SK-N-SH treated with all-trans-retinoic acid at 6 μM for 48 hours (cell line): ENCODE measurements around the gene BEND5.

Experiments used
- ATAC-seq: fragments of 200-7000 bp; cut with Tn5 transposase; 3 replicates; pipeline ENCODE4 v1.9.1; 2020; ENCODE audit warnings: mild to moderate bottlenecking, moderate library complexity
- ARNTL ChIP-seq: fragments of 450-650 bp; formaldehyde crosslinking; IDR thresholded peaks from 2 replicates; pipeline ENCODE4 v1.5.0; 2020; ENCODE audit warnings: low read depth, mild to moderate bottlenecking, moderate library complexity, borderline replicate concordance
- BACH2 ChIP-seq: fragments of 250-450 bp; sonication (Bioruptor Pico); IDR thresholded peaks from 2 replicates; pipeline ENCODE4 v1.9.0; 2021; ENCODE audit warnings: mild to moderate bottlenecking, borderline replicate concordance
- CSDC2 ChIP-seq: fragments of 250-450 bp; sonication (Bioruptor Pico); IDR thresholded peaks from 2 replicates; pipeline ENCODE4 v1.5.0; 2020; ENCODE audit warnings: mild to moderate bottlenecking, moderate library complexity
- ESRRG ChIP-seq: fragments of 250-450 bp; sonication (Bioruptor Pico); IDR thresholded peaks from 2 replicates; pipeline ENCODE4 v1.6.1; 2021; ENCODE audit warnings: mild to moderate bottlenecking
- GLIS3 ChIP-seq: fragments of 250-450 bp; sonication (Bioruptor Pico); IDR thresholded peaks from 2 replicates; pipeline ENCODE4 v1.5.0; 2020; ENCODE audit warnings: mild to moderate bottlenecking, moderate library complexity
- ISL1 ChIP-seq: fragments of 250-450 bp; sonication (Bioruptor Pico); IDR thresholded peaks from 2 replicates; pipeline ENCODE4 v2.1.2; 2022; ENCODE audit warnings: mild to moderate bottlenecking, moderate library complexity
- OSR1 ChIP-seq: fragments of 250-450 bp; sonication (Bioruptor Pico); IDR thresholded peaks from 2 replicates; pipeline ENCODE4 v1.8.0; 2022; ENCODE audit warnings: moderate library complexity, mild to moderate bottlenecking, inconsistent platforms
- PPARA ChIP-seq: fragments of 250-450 bp; sonication (Bioruptor Pico); IDR thresholded peaks from 2 replicates; pipeline ENCODE4 v1.5.0; 2020; ENCODE audit warnings: mild to moderate bottlenecking, borderline replicate concordance
- RARB ChIP-seq: fragments of 250-450 bp; sonication (Bioruptor Pico); IDR thresholded peaks from 2 replicates; pipeline ENCODE4 v1.8.0; 2021; ENCODE audit warnings: mild to moderate bottlenecking, moderate library complexity
- SNAI2 ChIP-seq: fragments of 250-450 bp; sonication (Bioruptor Pico); IDR thresholded peaks from 2 replicates; pipeline ENCODE4 v1.5.0; 2020; ENCODE audit warnings: mild to moderate bottlenecking, moderate library complexity
- TCF4 ChIP-seq: fragments of 250-450 bp; sonication (Bioruptor Pico); IDR thresholded peaks from 2 replicates; pipeline ENCODE4 v1.8.0; 2021; ENCODE audit warnings: mild to moderate bottlenecking, moderate library complexity, borderline replicate concordance
- TOX ChIP-seq: fragments of 250-450 bp; sonication (Bioruptor Pico); IDR thresholded peaks from 2 replicates; pipeline ENCODE4 v1.8.0; 2021; ENCODE audit warnings: mild to moderate bottlenecking, moderate library complexity, borderline replicate concordance
- ZFP3 ChIP-seq: fragments of 250-450 bp; sonication (Bioruptor Pico); IDR thresholded peaks from 2 replicates; pipeline ENCODE4 v1.5.0; 2020; ENCODE audit warnings: mild to moderate bottlenecking, moderate library complexity
- ZFP30 ChIP-seq: fragments of 450-650 bp; formaldehyde crosslinking; IDR thresholded peaks from 2 replicates; pipeline ENCODE4 v1.5.0; 2022; ENCODE audit warnings: mild to moderate bottlenecking, moderate library complexity
- ZNF565 ChIP-seq: fragments of 450-650 bp; formaldehyde crosslinking; conservative IDR thresholded peaks from 2 replicates; pipeline ENCODE4 v1.5.0; 2020; ENCODE audit warnings: low read depth, mild to moderate bottlenecking, moderate library complexity
- ZNF70 ChIP-seq: fragments of 450-650 bp; formaldehyde crosslinking; IDR thresholded peaks from 2 replicates; pipeline ENCODE4 v1.5.0; 2020; ENCODE audit warnings: mild to moderate bottlenecking, moderate library complexity
- ZNF8 ChIP-seq: fragments of 450-650 bp; formaldehyde crosslinking; IDR thresholded peaks from 2 replicates; pipeline ENCODE4 v1.5.0; 2020; ENCODE audit warnings: mild to moderate bottlenecking, moderate library complexity
- TF ChIP-seq, protein P1 (sequence below): fragments of 250-450 bp; sonication (Bioruptor Pico); IDR thresholded peaks from 2 replicates; pipeline ENCODE4 v1.8.0; 2020; ENCODE audit warnings: mild to moderate bottlenecking, moderate library complexity, borderline replicate concordance
- TF ChIP-seq, protein P2 (sequence below): fragments of 250-450 bp; sonication (Bioruptor Pico); IDR thresholded peaks from 2 replicates; pipeline ENCODE4 v1.8.0; 2021; ENCODE audit warnings: low read depth, mild to moderate bottlenecking, moderate library complexity, borderline replicate concordance
- TF ChIP-seq, protein P3 (sequence below): fragments of 250-450 bp; sonication (Bioruptor Pico); IDR thresholded peaks from 2 replicates; pipeline ENCODE4 v1.5.1; 2020; ENCODE audit warnings: low read depth, mild to moderate bottlenecking, moderate library complexity
- TF ChIP-seq, protein P4 (sequence below): fragments of 250-450 bp; sonication (Bioruptor Pico); IDR thresholded peaks from 2 replicates; pipeline ENCODE4 v1.5.1; 2021; ENCODE audit warnings: mild to moderate bottlenecking, moderate library complexity

The BEND5 gene

DNA sequence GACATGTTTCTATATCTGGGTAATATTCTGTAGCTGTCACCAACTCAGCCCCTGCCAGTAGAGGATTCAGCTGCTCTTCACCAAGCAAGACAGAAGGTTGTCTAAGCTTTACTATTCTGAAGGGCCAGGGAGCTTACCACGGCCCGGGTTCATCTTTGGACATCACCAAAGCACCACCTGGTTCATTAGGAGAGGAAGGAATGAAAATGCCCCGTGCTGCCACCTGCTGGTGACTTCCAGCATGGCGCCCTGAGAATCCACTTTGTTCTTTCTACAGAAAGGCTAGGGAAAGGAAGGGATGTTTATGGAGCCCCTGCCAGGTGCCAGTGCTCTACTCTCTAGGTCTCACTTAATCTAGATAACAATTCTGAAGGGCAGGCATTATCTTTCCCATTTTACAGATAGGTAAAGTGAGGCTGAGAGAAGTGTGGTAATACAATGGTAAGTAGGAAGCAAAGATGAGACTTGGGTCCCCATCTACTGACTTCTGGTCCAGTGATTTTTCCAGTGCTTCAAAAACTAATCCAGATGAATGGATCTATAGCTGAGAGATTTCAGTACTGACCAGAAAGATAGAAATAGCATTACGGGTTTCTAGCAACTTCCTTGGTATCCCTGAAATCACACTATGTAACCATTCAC lies 79.5 kb downstream of the BEND5 start:
- peak; percentile 81 for ATAC-seq
- TF ChIP-seq ARNTL, result no peak
- no peak for TF ChIP-seq ZFP3 (CRISPR knock-in tag)
- TF ChIP-seq RARB (CRISPR knock-in tag), result no peak
- no peak for TF ChIP-seq PPARA
- TF ChIP-seq ZNF565 (CRISPR knock-in tag), result no peak
- no peak for TF ChIP-seq ZFP30
- TF ChIP-seq, protein P1, sequence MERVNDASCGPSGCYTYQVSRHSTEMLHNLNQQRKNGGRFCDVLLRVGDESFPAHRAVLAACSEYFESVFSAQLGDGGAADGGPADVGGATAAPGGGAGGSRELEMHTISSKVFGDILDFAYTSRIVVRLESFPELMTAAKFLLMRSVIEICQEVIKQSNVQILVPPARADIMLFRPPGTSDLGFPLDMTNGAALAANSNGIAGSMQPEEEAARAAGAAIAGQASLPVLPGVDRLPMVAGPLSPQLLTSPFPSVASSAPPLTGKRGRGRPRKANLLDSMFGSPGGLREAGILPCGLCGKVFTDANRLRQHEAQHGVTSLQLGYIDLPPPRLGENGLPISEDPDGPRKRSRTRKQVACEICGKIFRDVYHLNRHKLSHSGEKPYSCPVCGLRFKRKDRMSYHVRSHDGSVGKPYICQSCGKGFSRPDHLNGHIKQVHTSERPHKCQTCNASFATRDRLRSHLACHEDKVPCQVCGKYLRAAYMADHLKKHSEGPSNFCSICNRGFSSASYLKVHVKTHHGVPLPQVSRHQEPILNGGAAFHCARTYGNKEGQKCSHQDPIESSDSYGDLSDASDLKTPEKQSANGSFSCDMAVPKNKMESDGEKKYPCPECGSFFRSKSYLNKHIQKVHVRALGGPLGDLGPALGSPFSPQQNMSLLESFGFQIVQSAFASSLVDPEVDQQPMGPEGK (CRISPR knock-in tag), result no peak
- no peak for TF ChIP-seq GLIS3 (CRISPR knock-in tag)
- no peak for TF ChIP-seq ZNF8
- TF ChIP-seq CSDC2 (CRISPR knock-in tag), result no peak
- TF ChIP-seq ESRRG (CRISPR knock-in tag), result no peak
- TF ChIP-seq ZNF70, result no peak

DNA sequence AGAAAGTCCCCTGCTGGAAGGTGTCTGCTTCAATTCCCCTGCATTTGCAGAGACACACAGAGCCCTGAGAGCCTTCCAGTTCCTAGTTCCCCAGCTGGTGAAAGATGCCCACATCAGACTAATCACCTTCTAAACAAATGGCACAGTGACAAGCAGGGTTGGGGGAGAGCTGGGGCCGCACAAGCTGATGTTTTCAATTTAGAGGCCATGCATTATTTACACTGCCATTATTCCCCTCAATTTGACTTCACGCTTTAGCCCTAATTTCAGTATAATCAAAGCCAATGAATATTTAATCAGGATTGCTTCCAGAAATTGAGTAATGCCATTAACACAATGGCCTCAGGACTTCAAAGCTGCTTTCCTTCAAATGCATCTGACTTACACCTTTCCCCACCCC lies 81.5 kb downstream of the BEND5 start:
- ATAC-seq, result no peak
- TF ChIP-seq ESRRG (CRISPR knock-in tag) (no peak), GLIS3 (CRISPR knock-in tag) (no peak), OSR1 (no peak), ISL1 (CRISPR knock-in tag) (no peak), ARNTL (no peak), BACH2 (no peak), ZFP30 (no peak), PPARA (no peak), TCF4 (CRISPR knock-in tag) (no peak), CSDC2 (CRISPR knock-in tag) (no peak), ZNF565 (CRISPR knock-in tag) (no peak), RARB (CRISPR knock-in tag) (no peak)
- TF ChIP-seq, protein P1 (CRISPR knock-in tag), result no peak
- TF ChIP-seq, protein P2, sequence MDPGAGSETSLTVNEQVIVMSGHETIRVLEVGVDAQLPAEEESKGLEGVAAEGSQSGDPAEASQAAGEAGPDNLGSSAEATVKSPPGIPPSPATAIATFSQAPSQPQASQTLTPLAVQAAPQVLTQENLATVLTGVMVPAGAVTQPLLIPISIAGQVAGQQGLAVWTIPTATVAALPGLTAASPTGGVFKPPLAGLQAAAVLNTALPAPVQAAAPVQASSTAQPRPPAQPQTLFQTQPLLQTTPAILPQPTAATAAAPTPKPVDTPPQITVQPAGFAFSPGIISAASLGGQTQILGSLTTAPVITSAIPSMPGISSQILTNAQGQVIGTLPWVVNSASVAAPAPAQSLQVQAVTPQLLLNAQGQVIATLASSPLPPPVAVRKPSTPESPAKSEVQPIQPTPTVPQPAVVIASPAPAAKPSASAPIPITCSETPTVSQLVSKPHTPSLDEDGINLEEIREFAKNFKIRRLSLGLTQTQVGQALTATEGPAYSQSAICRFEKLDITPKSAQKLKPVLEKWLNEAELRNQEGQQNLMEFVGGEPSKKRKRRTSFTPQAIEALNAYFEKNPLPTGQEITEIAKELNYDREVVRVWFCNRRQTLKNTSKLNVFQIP (CRISPR knock-in tag), result no peak
- TF ChIP-seq, protein P3, sequence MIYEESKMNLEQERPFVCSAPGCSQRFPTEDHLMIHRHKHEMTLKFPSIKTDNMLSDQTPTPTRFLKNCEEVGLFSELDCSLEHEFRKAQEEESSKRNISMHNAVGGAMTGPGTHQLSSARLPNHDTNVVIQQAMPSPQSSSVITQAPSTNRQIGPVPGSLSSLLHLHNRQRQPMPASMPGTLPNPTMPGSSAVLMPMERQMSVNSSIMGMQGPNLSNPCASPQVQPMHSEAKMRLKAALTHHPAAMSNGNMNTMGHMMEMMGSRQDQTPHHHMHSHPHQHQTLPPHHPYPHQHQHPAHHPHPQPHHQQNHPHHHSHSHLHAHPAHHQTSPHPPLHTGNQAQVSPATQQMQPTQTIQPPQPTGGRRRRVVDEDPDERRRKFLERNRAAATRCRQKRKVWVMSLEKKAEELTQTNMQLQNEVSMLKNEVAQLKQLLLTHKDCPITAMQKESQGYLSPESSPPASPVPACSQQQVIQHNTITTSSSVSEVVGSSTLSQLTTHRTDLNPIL, result no peak

DNA sequence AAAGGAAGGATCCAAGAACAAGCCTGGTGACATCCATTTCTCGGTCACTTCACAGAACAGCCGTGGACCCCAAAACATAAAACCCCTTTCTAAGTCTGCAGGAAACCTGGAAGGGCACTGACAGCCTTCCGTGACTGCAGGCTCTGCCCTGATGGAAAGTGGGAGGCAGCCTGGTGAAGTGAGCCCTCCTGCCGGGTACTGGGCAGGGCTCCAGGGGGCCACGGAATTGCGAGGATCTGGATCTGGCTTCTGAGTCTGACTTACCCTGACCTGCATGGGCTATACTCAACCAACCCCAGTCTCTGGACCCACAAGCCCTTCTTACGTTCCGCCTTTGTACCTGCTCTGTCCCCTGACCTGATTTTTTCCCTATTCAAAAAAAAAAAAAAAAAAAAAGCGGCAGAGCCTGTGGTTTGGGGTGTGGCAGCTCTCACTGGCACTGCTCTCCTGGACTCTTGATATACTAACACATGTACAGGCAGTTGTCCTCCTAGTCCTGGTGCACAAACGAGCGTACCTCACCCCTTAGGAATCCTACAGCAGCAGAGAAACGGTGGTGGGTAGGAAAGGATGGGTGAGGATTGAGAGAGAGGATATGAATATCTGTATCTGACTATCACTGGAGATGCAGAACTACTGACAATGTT lies 82.9 kb downstream of the BEND5 start:
- no peak for ATAC-seq
- TF ChIP-seq RARB (CRISPR knock-in tag) (no peak), CSDC2 (CRISPR knock-in tag) (no peak), ZFP3 (CRISPR knock-in tag) (no peak), ZNF8 (no peak), BACH2 (no peak), ZFP30 (no peak), ESRRG (CRISPR knock-in tag) (no peak), PPARA (no peak), GLIS3 (CRISPR knock-in tag) (no peak), OSR1 (no peak), SNAI2 (CRISPR knock-in tag) (no peak), TOX (no peak), ZNF565 (CRISPR knock-in tag) (no peak), ISL1 (CRISPR knock-in tag) (no peak), TCF4 (CRISPR knock-in tag) (no peak)
- TF ChIP-seq, protein P4, sequence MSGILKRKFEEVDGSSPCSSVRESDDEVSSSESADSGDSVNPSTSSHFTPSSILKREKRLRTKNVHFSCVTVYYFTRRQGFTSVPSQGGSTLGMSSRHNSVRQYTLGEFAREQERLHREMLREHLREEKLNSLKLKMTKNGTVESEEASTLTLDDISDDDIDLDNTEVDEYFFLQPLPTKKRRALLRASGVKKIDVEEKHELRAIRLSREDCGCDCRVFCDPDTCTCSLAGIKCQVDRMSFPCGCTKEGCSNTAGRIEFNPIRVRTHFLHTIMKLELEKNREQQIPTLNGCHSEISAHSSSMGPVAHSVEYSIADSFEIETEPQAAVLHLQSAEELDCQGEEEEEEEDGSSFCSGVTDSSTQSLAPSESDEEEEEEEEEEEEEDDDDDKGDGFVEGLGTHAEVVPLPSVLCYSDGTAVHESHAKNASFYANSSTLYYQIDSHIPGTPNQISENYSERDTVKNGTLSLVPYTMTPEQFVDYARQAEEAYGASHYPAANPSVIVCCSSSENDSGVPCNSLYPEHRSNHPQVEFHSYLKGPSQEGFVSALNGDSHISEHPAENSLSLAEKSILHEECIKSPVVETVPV, result no peak
- TF ChIP-seq, protein P3, result no peak
- TF ChIP-seq, protein P2 (CRISPR knock-in tag), result no peak
